Osteocyte (in vitro differentiated cells): ENCODE data around the gene SPATS1. TPM values are rescaled to one million over a fixed set of nuclear protein-coding genes. Genes with fewer than 3 reads are reported as not detected.

ENCODE experiments used
- DNase-seq: peaks from one replicate; pipeline ENCODE4 v3.0.0; 2021; ENCODE audit warnings: mixed read lengths; ENCODE audit not compliant: unreplicated experiment; ENCODE audit errors: extremely low spot score
- H3K27ac Mint-ChIP-seq: one replicate; pipeline ENCODE4 v1.8.0; 2021; ENCODE audit warnings: mild to moderate bottlenecking, mixed read lengths; ENCODE audit not compliant: unreplicated experiment
- H3K27me3 Mint-ChIP-seq: one replicate; pipeline ENCODE4 v1.8.0; 2021; ENCODE audit warnings: mixed read lengths; ENCODE audit not compliant: unreplicated experiment
- H3K36me3 Mint-ChIP-seq: one replicate; pipeline ENCODE4 v1.8.0; 2021; ENCODE audit warnings: mixed read lengths; ENCODE audit not compliant: unreplicated experiment
- H3K4me1 Mint-ChIP-seq: one replicate; pipeline ENCODE4 v1.8.0; 2021; ENCODE audit warnings: mixed read lengths; ENCODE audit not compliant: unreplicated experiment
- H3K4me3 Mint-ChIP-seq: one replicate; pipeline ENCODE4 v1.8.0; 2021; ENCODE audit warnings: mild to moderate bottlenecking, moderate library complexity, mixed read lengths; ENCODE audit not compliant: unreplicated experiment
- H3K9me3 Mint-ChIP-seq: one replicate; pipeline ENCODE4 v1.8.0; 2021; ENCODE audit warnings: mixed read lengths; ENCODE audit not compliant: unreplicated experiment
- total RNA-seq: library from RNA; stranded (reverse); gene quantifications from 2 replicates; pipeline ENCODE4 v1.2.1, GENCODE V29; 2021
- TF ChIP-seq, protein P1 (sequence below): fragments of 200-600 bp; sonication (generic); IDR thresholded peaks from 2 replicates; pipeline ENCODE4 v1.5.0; 2021; ENCODE audit warnings: antibody characterized with exemption, mild to moderate bottlenecking, moderate library complexity

Gene SPATS1
- total RNA-seq, 1 donor from 2014 or later = not detected

DNA sequence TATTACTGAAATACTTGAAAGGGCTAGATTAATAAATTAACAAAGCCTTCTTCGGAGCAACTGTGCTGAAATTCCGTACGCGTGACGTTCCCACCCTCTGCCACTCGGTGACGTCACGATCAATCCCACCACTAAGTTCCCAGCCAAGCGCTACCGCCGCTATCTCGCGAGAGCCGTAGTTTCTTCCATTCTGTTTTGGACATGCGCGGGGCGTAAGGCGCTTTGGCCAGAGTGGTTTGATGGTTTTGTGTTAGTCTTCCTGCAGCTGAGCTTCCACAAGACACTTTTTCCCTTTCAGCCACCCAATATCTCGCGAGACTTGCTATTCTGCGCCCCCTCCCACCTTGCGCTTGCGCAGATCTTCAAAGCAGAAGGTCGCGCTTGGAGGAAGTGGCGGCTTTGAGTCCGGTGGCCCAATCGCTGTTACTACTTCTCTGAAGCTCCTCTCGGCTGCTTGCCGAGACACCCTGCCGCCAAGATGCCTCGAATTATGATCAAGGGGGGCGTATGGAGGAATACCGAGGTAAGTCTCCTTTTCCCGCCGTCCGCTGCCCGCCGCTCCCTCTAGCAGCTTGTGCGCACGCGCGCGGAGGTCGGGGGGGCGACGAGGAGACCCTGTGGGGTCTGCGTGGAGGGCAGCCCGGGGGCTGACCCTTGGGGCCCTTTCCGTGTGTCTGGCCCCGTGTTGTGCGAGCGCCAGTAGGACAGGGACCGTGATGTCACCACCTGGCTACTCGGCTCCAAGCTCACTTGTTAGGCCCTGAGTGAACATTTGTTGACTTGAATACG is 45.1 kb downstream of the SPATS1 start, which contains the start of gene CDC5L:
Gene CDC5L (plus strand): TSS at position 361 of the 789 bp plus-strand sequence. CDS start 118 bp downstream, at position 479.
- peaks cover 32% of the 10 kb centered on the region for H3K4me1 Mint-ChIP-seq
- H3K27me3 Mint-ChIP-seq = no peaks in the 10 kb centered on the region
- H3K4me3 Mint-ChIP-seq = peak within 1 kb of the TSS; percentile 95
- H3K36me3 Mint-ChIP-seq = peaks cover 10% of the 10 kb centered on the region
- H3K27ac Mint-ChIP-seq = peak within 1 kb of the TSS; percentile 99
- TF ChIP-seq, protein P1, sequence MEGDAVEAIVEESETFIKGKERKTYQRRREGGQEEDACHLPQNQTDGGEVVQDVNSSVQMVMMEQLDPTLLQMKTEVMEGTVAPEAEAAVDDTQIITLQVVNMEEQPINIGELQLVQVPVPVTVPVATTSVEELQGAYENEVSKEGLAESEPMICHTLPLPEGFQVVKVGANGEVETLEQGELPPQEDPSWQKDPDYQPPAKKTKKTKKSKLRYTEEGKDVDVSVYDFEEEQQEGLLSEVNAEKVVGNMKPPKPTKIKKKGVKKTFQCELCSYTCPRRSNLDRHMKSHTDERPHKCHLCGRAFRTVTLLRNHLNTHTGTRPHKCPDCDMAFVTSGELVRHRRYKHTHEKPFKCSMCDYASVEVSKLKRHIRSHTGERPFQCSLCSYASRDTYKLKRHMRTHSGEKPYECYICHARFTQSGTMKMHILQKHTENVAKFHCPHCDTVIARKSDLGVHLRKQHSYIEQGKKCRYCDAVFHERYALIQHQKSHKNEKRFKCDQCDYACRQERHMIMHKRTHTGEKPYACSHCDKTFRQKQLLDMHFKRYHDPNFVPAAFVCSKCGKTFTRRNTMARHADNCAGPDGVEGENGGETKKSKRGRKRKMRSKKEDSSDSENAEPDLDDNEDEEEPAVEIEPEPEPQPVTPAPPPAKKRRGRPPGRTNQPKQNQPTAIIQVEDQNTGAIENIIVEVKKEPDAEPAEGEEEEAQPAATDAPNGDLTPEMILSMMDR = no peak
- peak; percentile 99 for DNase-seq
- no peaks in the 10 kb centered on the region for H3K9me3 Mint-ChIP-seq

DNA sequence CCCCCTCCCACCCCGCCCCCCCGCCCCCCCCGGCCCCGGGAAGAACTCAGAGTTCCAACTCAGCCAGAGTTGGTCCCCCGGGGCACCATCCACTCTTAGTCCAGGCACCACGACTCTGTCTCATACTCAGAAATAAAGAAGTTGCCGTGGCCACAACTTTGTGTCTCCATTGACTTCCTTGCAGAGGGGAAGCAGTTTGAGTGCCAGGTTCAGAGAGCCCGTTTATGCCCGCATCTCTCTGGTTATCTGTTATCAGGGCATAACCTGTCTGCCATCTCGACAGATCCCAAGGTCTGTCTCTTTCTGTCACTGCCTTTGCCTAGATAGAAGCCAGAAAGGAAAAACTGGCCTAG is 45.7 kb downstream of the SPATS1 start:
- peaks cover 32% of the 10 kb centered on the region for H3K4me1 Mint-ChIP-seq
- H3K27me3 Mint-ChIP-seq = no peaks in the 10 kb centered on the region
- TF ChIP-seq, protein P1 = no peak
- H3K27ac Mint-ChIP-seq = peak overlapping the region; percentile 99
- DNase-seq = no peak
- peak overlapping the region; percentile 95 for H3K4me3 Mint-ChIP-seq
- peaks cover 10% of the 10 kb centered on the region for H3K36me3 Mint-ChIP-seq
- H3K9me3 Mint-ChIP-seq = no peaks in the 10 kb centered on the region

DNA sequence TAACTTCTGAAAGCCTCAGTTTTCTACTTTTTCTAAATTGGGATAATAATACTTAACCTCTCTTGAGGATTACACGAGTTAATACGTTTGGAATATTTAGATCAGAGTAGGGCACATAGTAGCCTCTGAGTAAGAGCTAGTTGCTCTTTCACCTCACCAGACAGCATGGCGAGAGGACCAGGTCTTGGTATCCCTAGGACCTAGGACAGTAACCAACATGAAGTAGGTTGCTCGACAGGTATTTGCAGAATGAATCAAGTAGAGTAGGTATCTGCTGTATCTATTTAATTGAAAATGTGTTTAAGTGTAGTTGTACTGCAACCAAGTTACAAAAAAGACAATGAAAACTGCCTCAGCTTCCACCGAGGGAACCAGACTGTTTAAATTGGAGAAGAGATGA is 46.4 kb downstream of the SPATS1 start:
- Mint-ChIP-seq H3K36me3 (peaks cover 11% of the 10 kb centered on the region), H3K9me3 (no peaks in the 10 kb centered on the region), H3K4me1 (peaks cover 32% of the 10 kb centered on the region), H3K4me3 (peak overlapping the region; percentile 95), H3K27ac (peak overlapping the region; percentile 27), H3K27me3 (no peaks in the 10 kb centered on the region)
- no peak for DNase-seq
- TF ChIP-seq, protein P1 = no peak

DNA sequence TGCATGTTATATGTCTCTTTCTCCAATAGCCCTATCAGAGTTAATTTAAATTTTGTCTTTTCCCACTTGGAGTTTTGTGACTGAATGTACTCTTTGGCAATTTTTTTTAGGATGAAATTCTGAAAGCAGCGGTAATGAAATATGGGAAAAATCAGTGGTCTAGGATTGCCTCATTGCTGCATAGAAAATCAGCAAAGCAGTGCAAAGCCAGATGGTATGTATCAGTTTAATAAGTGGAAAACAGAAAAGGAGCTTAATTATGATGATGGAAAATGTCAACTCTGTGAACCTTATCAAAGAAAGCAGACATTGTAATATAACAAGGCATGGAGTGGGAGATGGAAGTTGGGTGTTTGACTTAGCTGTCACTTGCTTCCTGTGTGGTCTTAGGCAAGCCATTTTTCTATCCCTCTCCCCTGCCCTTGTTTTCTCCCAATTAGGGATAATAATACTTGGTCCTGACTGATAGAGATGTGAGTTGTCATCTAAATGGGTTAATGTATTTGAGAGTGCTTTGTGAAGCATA is 47.8 kb downstream of the SPATS1 start:
- Mint-ChIP-seq H3K36me3 (peaks cover 21% of the 10 kb centered on the region), H3K27ac (no peak overlapping the region), H3K9me3 (no peaks in the 10 kb centered on the region), H3K27me3 (no peaks in the 10 kb centered on the region), H3K4me3 (no peak overlapping the region), H3K4me1 (peaks cover 32% of the 10 kb centered on the region)
- DNase-seq = no peak
- TF ChIP-seq, protein P1 = no peak

Other genes starting within 250 kb of the SPATS1 start
- 36.5 and 38.9 TPM in 2 replicates for gene MRPL14, start 215.2 kb upstream of the SPATS1 start, total RNA-seq
- 36.1 and 36.2 TPM in 2 replicates for gene TMEM63B, start 215.1 kb upstream of the SPATS1 start, total RNA-seq
- gene CAPN11, start 183.8 kb upstream of the SPATS1 start, total RNA-seq = not detected in 2 replicates
- not detected in 2 replicates for gene MYMX, start 125.7 kb upstream of the SPATS1 start, total RNA-seq
- gene SLC29A1, start 119.1 kb upstream of the SPATS1 start, total RNA-seq = 130 and 135 TPM in 2 replicates
- gene HSP90AB1, start 95.5 kb upstream of the SPATS1 start, total RNA-seq = 509 and 527 TPM in 2 replicates
- gene SLC35B2, start 85.1 kb upstream of the SPATS1 start, total RNA-seq = 77.0 and 88.4 TPM in 2 replicates
- 11.1 and 13.1 TPM in 2 replicates for gene NFKBIE, start 77.1 kb upstream of the SPATS1 start, total RNA-seq
- 0.08 TPM in 1 of 2 replicates, not detected in the other for gene TMEM151B, start 72.2 kb upstream of the SPATS1 start, total RNA-seq
- gene AARS2, start 29.3 kb upstream of the SPATS1 start, total RNA-seq = 13.2 and 13.3 TPM in 2 replicates
- gene CDC5L, start 45.1 kb downstream of the SPATS1 start, total RNA-seq = 22.5 and 23.1 TPM in 2 replicates